DOHH2 (cell line): ENCODE measurements around the gene APBA2.

Source experiments
- H3F3A ChIP-seq: fragments of 200-600 bp; sonication (generic), shearing (Covaris generic); 2 replicates; pipeline ENCODE4 v1.6.0; 2016; ENCODE audit warnings: antibody characterized with exemption, mild to moderate bottlenecking; ENCODE audit not compliant: control insufficient read depth, insufficient read depth
- H3K27ac ChIP-seq: fragments of 200-600 bp; sonication (generic); 2 replicates; pipeline ENCODE4 v1.5.1; 2014; ENCODE audit warnings: low read depth, mild to moderate bottlenecking, low read length, moderate library complexity
- H3K27me3 ChIP-seq: fragments of 200-600 bp; sonication (generic); 2 replicates; pipeline ENCODE4 v1.6.1; 2014; ENCODE audit warnings: mild to moderate bottlenecking, low read length, mixed read lengths; ENCODE audit not compliant: control insufficient read depth
- H3K36me3 ChIP-seq: fragments of 200-600 bp; sonication (generic); 2 replicates; pipeline ENCODE4 v1.6.1; 2014; ENCODE audit warnings: mild to moderate bottlenecking, low read length, moderate library complexity, mixed read lengths; ENCODE audit not compliant: control insufficient read depth
- H3K4me1 ChIP-seq: fragments of 200-600 bp; sonication (generic); 2 replicates; pipeline ENCODE4 v1.6.1; 2014; ENCODE audit warnings: mild to moderate bottlenecking, low read length, mixed read lengths; ENCODE audit not compliant: control insufficient read depth
- H3K4me2 ChIP-seq: fragments of 200-600 bp; sonication (generic); 2 replicates; pipeline ENCODE4 v1.6.0; 2014; ENCODE audit warnings: mild to moderate bottlenecking, low read length, moderate library complexity
- H3K4me3 ChIP-seq: fragments of 200-600 bp; sonication (generic); 2 replicates; pipeline ENCODE4 v1.5.1; 2014; ENCODE audit warnings: mild to moderate bottlenecking, low read length, mixed read lengths
- H3K79me2 ChIP-seq: fragments of 200-600 bp; sonication (generic); 2 replicates; pipeline ENCODE4 v1.6.1; 2014; ENCODE audit warnings: mild to moderate bottlenecking, low read length, mixed read lengths; ENCODE audit not compliant: control insufficient read depth
- H3K9me2 ChIP-seq: fragments of 200-600 bp; sonication (generic); replicated peaks from 2 replicates; pipeline ENCODE4 v1.6.1; 2014; ENCODE audit warnings: mild to moderate bottlenecking, low read length, mixed read lengths; ENCODE audit not compliant: control insufficient read depth
- H3K9me3 ChIP-seq: fragments of 200-600 bp; sonication (generic); 2 replicates; pipeline ENCODE4 v1.6.1; 2014; ENCODE audit warnings: antibody characterized with exemption, low read length, mixed read lengths; ENCODE audit not compliant: control insufficient read depth, insufficient read depth
- H4K20me1 ChIP-seq: fragments of 200-600 bp; sonication (generic); 2 replicates; pipeline ENCODE4 v1.6.0; 2014; ENCODE audit warnings: low read depth, mild to moderate bottlenecking, antibody characterized with exemption, low read length, moderate library complexity; ENCODE audit not compliant: control insufficient read depth, insufficient read depth
- CTCF ChIP-seq: fragments of 200-600 bp; sonication (generic); IDR thresholded peaks from one replicate; pipeline ENCODE4 v1.5.1; 2014; ENCODE audit warnings: antibody characterized with exemption, mild to moderate bottlenecking, low read depth, low read length; ENCODE audit not compliant: poor library complexity, severe bottlenecking
- EZH2phosphoT487 ChIP-seq: fragments of 200-600 bp; sonication (generic); IDR thresholded peaks from 2 replicates; pipeline ENCODE4 v1.6.1; 2017; ENCODE audit warnings: borderline replicate concordance, mild to moderate bottlenecking, antibody characterized with exemption, low read length, moderate library complexity, mixed read lengths

The APBA2 gene

DNA sequence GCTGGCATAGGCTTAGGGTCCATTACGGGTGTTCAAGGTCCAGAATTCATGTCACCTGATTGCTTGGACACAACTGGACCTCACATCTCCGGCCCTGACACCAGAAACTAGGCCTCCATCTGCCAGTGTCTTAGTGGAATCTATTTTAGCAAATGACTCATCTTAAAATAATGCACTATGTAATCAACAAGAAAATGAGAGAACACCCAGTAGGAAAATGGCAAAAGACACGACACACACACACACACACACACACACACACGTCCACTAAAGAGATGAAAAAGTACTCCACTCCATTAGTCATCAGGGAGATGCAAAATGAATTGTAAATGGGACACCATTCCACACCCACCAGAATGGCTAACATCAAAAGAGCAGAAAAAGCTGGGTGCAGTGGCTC, 11.2 kb downstream of the APBA2 start:
- TF ChIP-seq EZH2phosphoT487 (no peak), CTCF (no peak)
- no peaks in the 10 kb centered on the region for H3K9me3 ChIP-seq
- H3K27ac ChIP-seq: no peak overlapping the region
- H4K20me1 ChIP-seq: no peaks in the 10 kb centered on the region
- H3K4me3 ChIP-seq: no peak overlapping the region
- H3K4me1 ChIP-seq: no peaks in the 10 kb centered on the region
- no peaks in the 10 kb centered on the region for H3K36me3 ChIP-seq
- no peaks in the 10 kb centered on the region for H3K27me3 ChIP-seq
- no peak overlapping the region for H3K4me2 ChIP-seq
- H3K79me2 ChIP-seq: no peaks in the 10 kb centered on the region
- no peaks in the 10 kb centered on the region for H3K9me2 ChIP-seq
- H3F3A ChIP-seq: no peaks in the 10 kb centered on the region

DNA sequence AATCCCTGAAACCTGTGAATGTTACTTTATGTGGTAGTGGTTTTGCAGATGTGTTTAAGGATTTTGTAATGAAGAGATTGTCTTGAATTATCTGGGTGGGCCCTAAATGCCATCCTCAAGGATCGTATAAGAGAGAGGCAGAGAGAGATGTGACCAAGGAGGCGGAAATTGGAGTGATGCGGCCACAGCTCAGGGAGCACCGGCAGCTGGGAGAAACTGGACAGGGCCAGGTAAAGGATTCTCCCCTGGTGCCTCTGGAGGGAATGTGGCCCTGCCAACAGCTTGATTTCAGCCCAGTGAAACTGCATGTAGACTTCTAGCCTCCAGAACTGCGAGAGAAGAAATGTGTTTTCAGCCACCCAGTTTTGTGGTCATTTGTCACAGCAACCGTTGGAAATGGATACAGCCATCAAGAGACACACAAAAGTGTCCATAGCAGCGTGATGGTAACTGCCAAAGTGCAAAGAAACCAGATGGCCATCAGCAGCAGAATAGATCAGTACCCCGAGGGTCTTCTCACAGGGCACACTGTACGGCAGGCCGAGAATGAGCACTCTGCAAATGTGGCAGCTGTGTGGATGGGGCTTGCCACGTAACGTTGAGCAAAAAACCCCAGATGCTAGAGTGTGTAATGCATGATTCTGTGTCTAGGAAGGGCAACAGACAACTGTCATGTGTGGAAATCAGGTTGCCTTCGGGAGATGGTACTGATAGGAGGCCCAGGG, 12.2 kb downstream of the APBA2 start:
- Histone ChIP-seq H3K4me3 (no peak overlapping the region), H4K20me1 (no peaks in the 10 kb centered on the region), H3K9me2 (no peaks in the 10 kb centered on the region), H3K9me3 (no peaks in the 10 kb centered on the region), H3K4me2 (no peak overlapping the region), H3K27me3 (no peaks in the 10 kb centered on the region), H3F3A (no peaks in the 10 kb centered on the region), H3K27ac (no peak overlapping the region), H3K4me1 (no peaks in the 10 kb centered on the region), H3K36me3 (no peaks in the 10 kb centered on the region), H3K79me2 (no peaks in the 10 kb centered on the region)
- TF ChIP-seq CTCF (no peak), EZH2phosphoT487 (no peak)

DNA sequence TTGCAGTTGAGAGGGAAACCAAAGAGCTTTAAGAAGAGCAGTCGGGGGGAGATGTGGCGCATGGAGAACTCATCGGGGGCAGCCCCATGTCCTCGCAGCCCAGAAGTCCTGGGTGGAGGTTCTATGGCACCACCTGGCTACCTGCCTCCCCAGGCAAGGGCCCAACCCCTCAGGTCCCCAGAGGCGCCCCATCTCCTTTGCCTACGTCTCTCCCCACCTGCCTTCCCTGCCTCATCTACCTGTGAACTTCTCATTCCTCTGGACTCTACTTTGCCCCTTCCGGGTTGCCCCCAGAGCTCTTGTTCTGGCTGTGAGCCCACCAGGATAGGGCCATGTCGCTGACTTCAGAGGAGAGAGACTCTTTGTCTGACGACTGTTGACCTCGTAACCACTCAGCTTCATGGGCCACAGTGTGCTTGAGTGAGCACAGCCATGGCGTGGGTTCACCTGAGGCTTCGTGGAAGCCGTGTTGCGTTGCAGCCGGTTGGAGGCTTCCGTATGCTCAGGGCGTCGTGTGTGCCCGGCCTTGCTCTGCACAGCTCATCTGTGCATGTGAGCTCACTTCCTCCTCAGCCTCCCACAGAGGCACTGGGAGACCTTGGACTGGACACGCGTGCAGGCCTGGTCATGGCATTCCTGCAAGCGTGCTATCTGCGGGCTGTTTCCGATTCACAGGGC, 13.4 kb downstream of the APBA2 start:
- H3K27me3 ChIP-seq: no peaks in the 10 kb centered on the region
- H3K36me3 ChIP-seq: no peaks in the 10 kb centered on the region
- no peaks in the 10 kb centered on the region for H3K9me2 ChIP-seq
- TF ChIP-seq EZH2phosphoT487 (no peak), CTCF (no peak)
- no peaks in the 10 kb centered on the region for H3K9me3 ChIP-seq
- no peaks in the 10 kb centered on the region for H4K20me1 ChIP-seq
- no peaks in the 10 kb centered on the region for H3F3A ChIP-seq
- no peaks in the 10 kb centered on the region for H3K79me2 ChIP-seq
- H3K4me3 ChIP-seq: no peak overlapping the region
- no peak overlapping the region for H3K4me2 ChIP-seq
- H3K4me1 ChIP-seq: no peaks in the 10 kb centered on the region
- H3K27ac ChIP-seq: no peak overlapping the region
